ENCODE data around the gene CDK2.
"Not testable (repeated sequence)": the region's sequence is repeated elsewhere in the genome, so short reads cannot be mapped to it uniquely, and the experiment has no call there.

The CDK2 gene

GRCh38 chr12:55985341-55985740 lies 18.7 kb downstream of the CDK2 start:
- no peak overlapping the region for H3K9ac ChIP-seq (ENCODE audit: low read length)
- no peak overlapping the region for H3K4me3 ChIP-seq (ENCODE audit: low read depth in 1 of 2, low read length in 2 of 2)
- H3K27me3 ChIP-seq (ENCODE audit: control insufficient read depth in 1 of 2, insufficient read depth in 2 of 2, low read length in 2 of 2), result no peaks in the 10 kb centered on the region
- H3K4me1 ChIP-seq (ENCODE audit: insufficient read depth, low read length), result no peaks in the 10 kb centered on the region
- no peak overlapping the region for H3K27ac ChIP-seq (ENCODE audit: low read depth, low read length)
- H3K36me3 ChIP-seq (ENCODE audit: insufficient read depth, low read length), result peaks cover 40% of the 10 kb centered on the region
- no peaks in the 10 kb centered on the region for H3K9me3 ChIP-seq (ENCODE audit: low read length)

- H3K9ac ChIP-seq (ENCODE audit: low read length); H3K27ac ChIP-seq (ENCODE audit: low read depth, low read length); H3K4me1 ChIP-seq (ENCODE audit: insufficient read depth, low read length); H3K4me3 ChIP-seq (ENCODE audit: low read depth in 1 of 2, low read length in 2 of 2); H3K27me3 ChIP-seq (ENCODE audit: control insufficient read depth in 1 of 2, insufficient read depth in 2 of 2, low read length in 2 of 2); H3K9me3 ChIP-seq (ENCODE audit: low read length): not testable (repeated sequence)
- H3K36me3 ChIP-seq (ENCODE audit: insufficient read depth, low read length), result peaks cover 42% of the 10 kb centered on the region
Measured at GRCh38 chr12:55985976-55986375, 19.3 kb downstream of the CDK2 start.

- H3K4me1 ChIP-seq (ENCODE audit: insufficient read depth, low read length), result peaks cover 2% of the 10 kb centered on the region
- no peak overlapping the region for H3K4me3 ChIP-seq (ENCODE audit: low read depth in 1 of 2, low read length in 2 of 2)
- H3K9me3 ChIP-seq (ENCODE audit: low read length), result no peaks in the 10 kb centered on the region
- H3K27ac ChIP-seq (ENCODE audit: low read depth, low read length), result no peak overlapping the region
- H3K36me3 ChIP-seq (ENCODE audit: insufficient read depth, low read length), result peaks cover 57% of the 10 kb centered on the region
- H3K27me3 ChIP-seq (ENCODE audit: control insufficient read depth in 1 of 2, insufficient read depth in 2 of 2, low read length in 2 of 2), result no peaks in the 10 kb centered on the region
- H3K9ac ChIP-seq (ENCODE audit: low read length), result no peak overlapping the region
Measured at GRCh38 chr12:55991110-55991509, 24.5 kb downstream of the CDK2 start.

DNA sequence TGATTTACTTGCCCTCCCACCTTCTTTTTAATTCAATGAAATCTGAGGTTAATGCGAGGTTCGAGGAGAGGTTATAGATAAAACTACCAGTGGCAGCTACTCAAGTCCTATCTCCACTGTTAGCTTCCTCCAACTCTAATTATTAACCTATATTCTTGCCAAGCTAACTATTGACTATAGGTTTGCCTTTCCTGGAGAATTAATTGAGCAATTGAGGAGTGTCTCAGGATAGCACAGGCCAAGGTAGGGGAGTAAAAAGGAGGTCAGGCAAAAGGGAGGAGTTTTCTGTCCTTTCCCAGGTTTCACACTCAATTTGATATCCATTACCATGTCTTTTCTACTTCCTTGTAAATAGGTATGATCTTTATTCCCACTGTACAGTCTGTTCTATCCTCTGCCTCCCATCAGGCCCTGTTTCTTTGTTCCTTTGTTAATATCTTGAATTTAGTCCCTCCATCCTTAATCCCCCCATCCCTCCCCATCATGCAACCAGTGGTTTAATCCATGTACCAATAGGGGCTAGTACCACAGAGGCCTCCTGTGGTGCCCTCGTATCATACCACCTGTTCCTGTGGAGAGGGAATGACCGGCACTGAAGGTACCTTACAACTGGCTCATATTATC lies 26.7 kb downstream of the CDK2 start:
- Histone ChIP-seq H3K36me3 (ENCODE audit: insufficient read depth, low read length) (peaks cover 53% of the 10 kb centered on the region), H3K4me3 (ENCODE audit: low read depth in 1 of 2, low read length in 2 of 2) (no peak overlapping the region), H3K4me1 (ENCODE audit: insufficient read depth, low read length) (peaks cover 15% of the 10 kb centered on the region), H3K9me3 (ENCODE audit: low read length) (no peaks in the 10 kb centered on the region), H3K27ac (ENCODE audit: low read depth, low read length) (no peak overlapping the region), H3K27me3 (ENCODE audit: control insufficient read depth in 1 of 2, insufficient read depth in 2 of 2, low read length in 2 of 2) (no peaks in the 10 kb centered on the region), H3K9ac (ENCODE audit: low read length) (no peak overlapping the region)

DNA sequence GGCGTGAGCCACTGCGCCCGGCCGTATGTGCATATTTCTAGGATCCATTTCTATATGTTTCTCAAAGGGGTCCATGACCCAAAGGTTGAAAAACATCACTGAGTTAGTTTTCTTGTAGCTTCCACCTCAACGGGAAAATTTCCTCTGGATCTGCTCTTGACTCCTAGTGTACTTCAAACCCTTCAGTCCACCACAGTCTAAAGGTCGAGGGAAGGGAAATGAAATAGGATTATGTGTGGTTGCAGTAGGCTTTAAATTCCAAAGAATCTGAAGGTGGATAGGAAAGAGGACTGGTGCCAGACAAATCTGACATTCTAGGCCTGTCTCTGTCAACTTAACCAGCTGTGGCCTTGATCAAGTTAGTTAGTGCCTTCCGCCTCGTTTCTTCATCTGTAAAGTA lies 28.7 kb downstream of the CDK2 start:
- Histone ChIP-seq H3K4me1 (ENCODE audit: insufficient read depth, low read length) (peaks cover 15% of the 10 kb centered on the region), H3K27ac (ENCODE audit: low read depth, low read length) (no peak overlapping the region), H3K9ac (ENCODE audit: low read length) (no peak overlapping the region), H3K4me3 (ENCODE audit: low read depth in 1 of 2, low read length in 2 of 2) (no peak overlapping the region), H3K27me3 (ENCODE audit: control insufficient read depth in 1 of 2, insufficient read depth in 2 of 2, low read length in 2 of 2) (no peaks in the 10 kb centered on the region), H3K36me3 (ENCODE audit: insufficient read depth, low read length) (peaks cover 40% of the 10 kb centered on the region), H3K9me3 (ENCODE audit: low read length) (no peaks in the 10 kb centered on the region)

GRCh38 chr12:55996201-55996714 lies 29.6 kb downstream of the CDK2 start:
- Histone ChIP-seq H3K36me3 (ENCODE audit: insufficient read depth, low read length) (peaks cover 31% of the 10 kb centered on the region), H3K27me3 (ENCODE audit: control insufficient read depth in 1 of 2, insufficient read depth in 2 of 2, low read length in 2 of 2) (no peaks in the 10 kb centered on the region), H3K4me3 (ENCODE audit: low read depth in 1 of 2, low read length in 2 of 2) (peak overlapping the region; percentile 55 to 97), H3K4me1 (ENCODE audit: insufficient read depth, low read length) (peaks cover 15% of the 10 kb centered on the region), H3K9ac (ENCODE audit: low read length) (peak overlapping the region; percentile 45), H3K27ac (ENCODE audit: low read depth, low read length) (peak overlapping the region; percentile 91), H3K9me3 (ENCODE audit: low read length) (no peaks in the 10 kb centered on the region)

- Histone ChIP-seq H3K27ac (ENCODE audit: low read depth, low read length) (peak within 1 kb of the TSS; percentile 91), H3K4me1 (ENCODE audit: insufficient read depth, low read length) (peaks cover 15% of the 10 kb centered on the region), H3K9me3 (ENCODE audit: low read length) (no peaks in the 10 kb centered on the region), H3K4me3 (ENCODE audit: low read depth in 1 of 2, low read length in 2 of 2) (peak within 1 kb of the TSS; percentile 55 to 97), H3K27me3 (ENCODE audit: control insufficient read depth in 1 of 2, insufficient read depth in 2 of 2, low read length in 2 of 2) (no peaks in the 10 kb centered on the region), H3K36me3 (ENCODE audit: insufficient read depth, low read length) (peaks cover 31% of the 10 kb centered on the region), H3K9ac (ENCODE audit: low read length) (peak within 1 kb of the TSS; percentile 88)
Measured at GRCh38 chr12:55996715-55997534, 30.3 kb downstream of the CDK2 start, which contains the start of gene SUOX. TSS of gene SUOX (plus strand) at chr12:55997276. CDS start at chr12:56002222, 4,946 bp downstream.

DNA sequence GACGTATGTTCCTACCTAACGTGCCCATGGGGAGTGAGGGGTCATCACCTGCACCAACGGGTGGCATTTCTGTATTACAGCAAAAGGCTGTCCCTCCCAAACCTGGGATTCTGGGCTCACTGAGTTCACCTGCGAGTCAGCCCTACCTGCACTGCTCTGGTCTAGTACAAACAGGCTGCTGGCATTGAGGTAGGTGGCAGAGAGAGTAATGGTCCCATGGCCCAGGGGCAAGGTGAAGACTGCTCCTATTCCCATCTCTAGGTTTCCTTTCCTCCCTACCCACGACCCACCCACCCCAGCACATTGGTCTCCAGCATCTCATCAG lies 30.9 kb downstream of the CDK2 start:
- no peaks in the 10 kb centered on the region for H3K27me3 ChIP-seq (ENCODE audit: control insufficient read depth in 1 of 2, insufficient read depth in 2 of 2, low read length in 2 of 2)
- H3K4me1 ChIP-seq (ENCODE audit: insufficient read depth, low read length), result peaks cover 15% of the 10 kb centered on the region
- H3K9ac ChIP-seq (ENCODE audit: low read length), result peak overlapping the region; percentile 88
- peak overlapping the region; percentile 79 for H3K27ac ChIP-seq (ENCODE audit: low read depth, low read length)
- H3K4me3 ChIP-seq (ENCODE audit: low read depth in 1 of 2, low read length in 2 of 2), result peak overlapping the region; percentile 55 to 97
- H3K9me3 ChIP-seq (ENCODE audit: low read length), result no peaks in the 10 kb centered on the region
- H3K36me3 ChIP-seq (ENCODE audit: insufficient read depth, low read length), result peaks cover 31% of the 10 kb centered on the region

- H3K9me3 ChIP-seq (ENCODE audit: low read length); H3K4me3 ChIP-seq (ENCODE audit: low read depth in 1 of 2, low read length in 2 of 2); H3K9ac ChIP-seq (ENCODE audit: low read length); H3K27ac ChIP-seq (ENCODE audit: low read depth, low read length); H3K27me3 ChIP-seq (ENCODE audit: control insufficient read depth in 1 of 2, insufficient read depth in 2 of 2, low read length in 2 of 2): not testable (repeated sequence)
- peaks cover 15% of the 10 kb centered on the region for H3K4me1 ChIP-seq (ENCODE audit: insufficient read depth, low read length)
- peaks cover 22% of the 10 kb centered on the region for H3K36me3 ChIP-seq (ENCODE audit: insufficient read depth, low read length)
Measured at GRCh38 chr12:55999522-55999921, 32.9 kb downstream of the CDK2 start.

DNA sequence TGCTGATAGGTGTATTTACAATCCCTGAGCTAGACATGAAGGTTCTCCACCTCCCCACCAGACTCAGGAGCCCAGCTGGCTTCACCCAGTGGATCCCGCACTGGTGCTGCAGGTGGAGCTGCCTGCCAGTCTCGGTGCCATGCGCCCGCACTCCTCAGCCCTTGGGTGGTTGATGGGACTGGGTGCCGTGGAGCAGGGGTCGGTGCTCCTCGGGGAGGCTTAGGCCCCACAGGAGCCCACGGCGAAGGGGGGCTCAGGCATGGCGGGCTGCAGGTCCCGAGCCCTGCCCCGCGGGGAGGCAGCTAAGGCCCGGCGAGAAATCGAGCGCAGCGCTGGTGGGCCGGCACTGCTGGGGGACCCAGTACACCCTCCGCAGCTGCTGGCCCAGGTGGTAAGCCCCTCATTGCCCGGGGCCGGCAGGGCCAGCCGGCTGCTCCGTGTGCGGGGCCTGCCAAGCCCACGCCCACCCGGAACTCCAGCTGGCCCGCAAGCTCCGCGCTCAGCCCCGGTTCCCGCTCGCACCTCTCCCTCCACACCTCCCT lies 33.4 kb downstream of the CDK2 start:
- Histone ChIP-seq H3K36me3 (ENCODE audit: insufficient read depth, low read length) (peaks cover 24% of the 10 kb centered on the region), H3K4me1 (ENCODE audit: insufficient read depth, low read length) (peaks cover 15% of the 10 kb centered on the region)
- not testable (repeated sequence) for H3K9ac ChIP-seq (ENCODE audit: low read length); H3K4me3 ChIP-seq (ENCODE audit: low read depth in 1 of 2, low read length in 2 of 2); H3K27me3 ChIP-seq (ENCODE audit: control insufficient read depth in 1 of 2, insufficient read depth in 2 of 2, low read length in 2 of 2); H3K9me3 ChIP-seq (ENCODE audit: low read length); H3K27ac ChIP-seq (ENCODE audit: low read depth, low read length)

GRCh38 chr12:56001487-56002100 lies 35.0 kb downstream of the CDK2 start:
- Histone ChIP-seq H3K9ac (ENCODE audit: low read length) (no peak overlapping the region), H3K27ac (ENCODE audit: low read depth, low read length) (no peak overlapping the region), H3K9me3 (ENCODE audit: low read length) (no peaks in the 10 kb centered on the region), H3K4me1 (ENCODE audit: insufficient read depth, low read length) (peaks cover 9% of the 10 kb centered on the region), H3K36me3 (ENCODE audit: insufficient read depth, low read length) (peaks cover 24% of the 10 kb centered on the region), H3K4me3 (ENCODE audit: low read depth in 1 of 2, low read length in 2 of 2) (no peak overlapping the region), H3K27me3 (ENCODE audit: control insufficient read depth in 1 of 2, insufficient read depth in 2 of 2, low read length in 2 of 2) (no peaks in the 10 kb centered on the region)
